ENCODE data around the gene KCNJ1. TPM values are rescaled to one million over a fixed set of nuclear protein-coding genes. Genes with fewer than 3 reads are reported as not detected.

KCNJ1 gene
- total RNA-seq, 1 donor from 2014 or later, result 0.27 TPM

- no peak overlapping the region for H3K4me3 Mint-ChIP-seq
- TF ChIP-seq CTCF (conservative IDR thresholded peaks at IDR 0.05), result no peak
- H3K27me3 Mint-ChIP-seq, result peaks cover 37% of the 10 kb centered on the region
- H3K36me3 Mint-ChIP-seq, result no peaks in the 10 kb centered on the region
- no peak for DNase-seq (ENCODE audit: extremely low spot score, unreplicated experiment)
- no peak overlapping the region for H3K27ac Mint-ChIP-seq
- no peaks in the 10 kb centered on the region for H3K9me3 Mint-ChIP-seq
- H3K4me1 Mint-ChIP-seq (ENCODE audit: unreplicated experiment), result peaks cover 8% of the 10 kb centered on the region
Measured at GRCh38 chr11:128876133-128876650, 9.1 kb upstream of the KCNJ1 start.

- DNase-seq (ENCODE audit: extremely low spot score, unreplicated experiment), result no peak
- Mint-ChIP-seq H3K27ac (no peak overlapping the region), H3K27me3 (peaks cover 41% of the 10 kb centered on the region), H3K4me1 (ENCODE audit: unreplicated experiment) (peaks cover 12% of the 10 kb centered on the region), H3K9me3 (no peaks in the 10 kb centered on the region), H3K36me3 (no peaks in the 10 kb centered on the region), H3K4me3 (no peak overlapping the region)
- no peak for TF ChIP-seq CTCF (conservative IDR thresholded peaks at IDR 0.05)
Measured at GRCh38 chr11:128874427-128874826, 7.3 kb upstream of the KCNJ1 start.

GRCh38 chr11:128872594-128872993 is 5.5 kb upstream of the KCNJ1 start:
- DNase-seq (ENCODE audit: extremely low spot score, unreplicated experiment), result no peak
- H3K9me3 Mint-ChIP-seq, result no peaks in the 10 kb centered on the region
- no peaks in the 10 kb centered on the region for H3K36me3 Mint-ChIP-seq
- peaks cover 36% of the 10 kb centered on the region for H3K27me3 Mint-ChIP-seq
- no peak for TF ChIP-seq CTCF (conservative IDR thresholded peaks at IDR 0.05)
- peaks cover 12% of the 10 kb centered on the region for H3K4me1 Mint-ChIP-seq (ENCODE audit: unreplicated experiment)
- H3K4me3 Mint-ChIP-seq, result no peak overlapping the region
- no peak overlapping the region for H3K27ac Mint-ChIP-seq

GRCh38 chr11:128872094-128872493 is 5.0 kb upstream of the KCNJ1 start:
- TF ChIP-seq CTCF (conservative IDR thresholded peaks at IDR 0.05), result no peak
- Mint-ChIP-seq H3K4me1 (ENCODE audit: unreplicated experiment) (peaks cover 12% of the 10 kb centered on the region), H3K9me3 (no peaks in the 10 kb centered on the region), H3K27ac (no peak overlapping the region), H3K36me3 (no peaks in the 10 kb centered on the region), H3K4me3 (no peak overlapping the region), H3K27me3 (peaks cover 31% of the 10 kb centered on the region)
- DNase-seq (ENCODE audit: extremely low spot score, unreplicated experiment), result no peak

GRCh38 chr11:128871168-128871610 is 4.1 kb upstream of the KCNJ1 start:
- peaks cover 31% of the 10 kb centered on the region for H3K27me3 Mint-ChIP-seq
- TF ChIP-seq CTCF (conservative IDR thresholded peaks at IDR 0.05), result no peak
- no peak overlapping the region for H3K4me3 Mint-ChIP-seq
- H3K9me3 Mint-ChIP-seq, result no peaks in the 10 kb centered on the region
- DNase-seq (ENCODE audit: extremely low spot score, unreplicated experiment), result no peak
- no peaks in the 10 kb centered on the region for H3K36me3 Mint-ChIP-seq
- H3K27ac Mint-ChIP-seq, result no peak overlapping the region
- peaks cover 12% of the 10 kb centered on the region for H3K4me1 Mint-ChIP-seq (ENCODE audit: unreplicated experiment)

Data from type B pancreatic cell (in vitro differentiated cells).